Measurements from ENCODE around the gene MISP3. TPM values are rescaled to one million over a fixed set of nuclear protein-coding genes. Genes with fewer than 3 reads are reported as not detected.

The MISP3 gene
- polyA plus RNA-seq, 2 of the 4 experiments (the other 2 are of a cell fraction) = 1.9 to 2.3 TPM

GRCh38 chr19:14030997-14031718 lies 41.4 kb upstream of the MISP3 start:
- CTCF ChIA-PET = interaction anchor here (0.7 to 4.3 kb wide), 16 partner anchors 9 to 150 kb away, joined by 3 to 22 read pairs (median 6); partner anchors contain the start of gene MISP3
- ATAC-seq = peak in 1 of 2 experiments; percentile 28; a peak in 2 of 6 replicates
- 53% methylated on average over 8 of the region's 20 CpGs for WGBS (ENCODE audit: missing lambda C conversion rate)
- H3K4me3 ChIP-seq = peak overlapping the region; percentile 69
- H3K27ac ChIP-seq = peak overlapping the region; percentile 88
- FAIRE-seq = no peak
- peaks cover 4% of the 10 kb centered on the region; the same call in 1 of the 3 replicates for H3K4me1 ChIP-seq
- no peak for DNase-seq (ENCODE audit: low read depth in 1 of 2, low spot score in 1 of 2)
- peak overlapping the region; percentile 94 for H3K4me2 ChIP-seq
- TF ChIP-seq KDM5A (IDR thresholded peaks at IDR 0.05) = no peak
- TF ChIP-seq, protein P1, sequence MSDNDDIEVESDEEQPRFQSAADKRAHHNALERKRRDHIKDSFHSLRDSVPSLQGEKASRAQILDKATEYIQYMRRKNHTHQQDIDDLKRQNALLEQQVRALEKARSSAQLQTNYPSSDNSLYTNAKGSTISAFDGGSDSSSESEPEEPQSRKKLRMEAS (IDR thresholded peaks at IDR 0.05) = no peak
- no peak for TF ChIP-seq PHF8 (IDR thresholded peaks at IDR 0.05; ENCODE audit: borderline replicate concordance, low read depth)
- no peak for TF ChIP-seq JUNB (IDR thresholded peaks at IDR 0.05)
- TF ChIP-seq ZSCAN20 (CRISPR knock-in tag; IDR thresholded peaks at IDR 0.05) = no peak
- no peak for TF ChIP-seq EP300 (IDR thresholded peaks at IDR 0.05)
- no peak for TF ChIP-seq RFX5 (IDR thresholded peaks at IDR 0.05)
- TF ChIP-seq RCOR1 (IDR thresholded peaks at IDR 0.05; ENCODE audit: low read depth, low read length) = no peak
- TF ChIP-seq MYC (IDR thresholded peaks at IDR 0.05; ENCODE audit: borderline replicate concordance, low read length) = no peak
- TF ChIP-seq CBX8 (IDR thresholded peaks at IDR 0.05) = no peak
- no peak for TF ChIP-seq RARB (CRISPR knock-in tag; IDR thresholded peaks at IDR 0.05)
- no peak for TF ChIP-seq POLR2AphosphoS2 (conservative IDR thresholded peaks at IDR 0.05; ENCODE audit: low read length)
- no peak for TF ChIP-seq CHD2 (IDR thresholded peaks at IDR 0.05; ENCODE audit: low read length, partially characterized antibody)
- TF ChIP-seq, protein P2, sequence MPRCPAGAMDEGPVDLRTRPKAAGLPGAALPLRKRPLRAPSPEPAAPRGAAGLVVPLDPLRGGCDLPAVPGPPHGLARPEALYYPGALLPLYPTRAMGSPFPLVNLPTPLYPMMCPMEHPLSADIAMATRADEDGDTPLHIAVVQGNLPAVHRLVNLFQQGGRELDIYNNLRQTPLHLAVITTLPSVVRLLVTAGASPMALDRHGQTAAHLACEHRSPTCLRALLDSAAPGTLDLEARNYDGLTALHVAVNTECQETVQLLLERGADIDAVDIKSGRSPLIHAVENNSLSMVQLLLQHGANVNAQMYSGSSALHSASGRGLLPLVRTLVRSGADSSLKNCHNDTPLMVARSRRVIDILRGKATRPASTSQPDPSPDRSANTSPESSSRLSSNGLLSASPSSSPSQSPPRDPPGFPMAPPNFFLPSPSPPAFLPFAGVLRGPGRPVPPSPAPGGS (IDR thresholded peaks at IDR 0.05) = no peak
- no peak for TF ChIP-seq CTCF (IDR thresholded peaks at IDR 0.05)
- no peak for TF ChIP-seq NFE2L2 (conservative IDR thresholded peaks at IDR 0.05; ENCODE audit: low read length)
- TF ChIP-seq ESRRA (IDR thresholded peaks at IDR 0.05; ENCODE audit: borderline replicate concordance, low read length) = no peak
- TF ChIP-seq NPAS2 (CRISPR knock-in tag; IDR thresholded peaks at IDR 0.05; ENCODE audit: borderline replicate concordance) = no peak
- TF ChIP-seq PBX3 (IDR thresholded peaks at IDR 0.05) = no peak
- H3K9me3 ChIP-seq = no peaks in the 10 kb centered on the region
- POLR2A ChIA-PET = interaction anchor here (0.6 to 1.7 kb wide), 6 partner anchors 9 to 1010 kb away, joined by 3 to 6 read pairs (median 4); partner anchors contain the start of gene RFX1

- peak within 1 kb of the TSS; percentile 88 for H3K27ac ChIP-seq
- peak within 1 kb of the TSS; percentile 94 for H3K4me2 ChIP-seq
- no peaks in the 10 kb centered on the region for H3K9me3 ChIP-seq
- DNase-seq (ENCODE audit: low read depth in 1 of 2, low spot score in 1 of 2) (peak; percentile 59 to 68), ATAC-seq (peak; percentile 89 to 90), FAIRE-seq (no peak)
- peak within 1 kb of the TSS; percentile 69 for H3K4me3 ChIP-seq
- WGBS (ENCODE audit: missing lambda C conversion rate) = 0% methylated on average over 4 of the region's 63 CpGs
- ChIA-PET CTCF (interaction anchor here (0.7 to 4.3 kb wide), 17 partner anchors 9 to 151 kb away, joined by 3 to 22 read pairs (median 5); partner anchors contain the start of gene MISP3), POLR2A (interaction anchor here (0.6 to 1.7 kb wide), 6 partner anchors 9 to 1009 kb away, joined by 3 to 6 read pairs (median 4); partner anchors contain the start of gene RFX1)
- H3K4me1 ChIP-seq = peaks cover 4% of the 10 kb centered on the region; the same call in 1 of the 3 replicates
- TF ChIP-seq, protein P1 (IDR thresholded peaks at IDR 0.05) = peak; percentile 66
- peak; percentile 44; the same call in 1 of the 2 replicates for TF ChIP-seq PHF8 (IDR thresholded peaks at IDR 0.05; ENCODE audit: borderline replicate concordance, low read depth)
- no peak for TF ChIP-seq HOXA7 (CRISPR knock-in tag; IDR thresholded peaks at IDR 0.05)
- TF ChIP-seq HOXB13 (CRISPR knock-in tag; IDR thresholded peaks at IDR 0.05; ENCODE audit: low read depth) = no peak
- peak in 1 of 2 experiments; percentile 29; a peak in 2 of 4 replicates for TF ChIP-seq CEBPB (IDR thresholded peaks at IDR 0.05)
- peak; percentile 45 for TF ChIP-seq SMC3 (IDR thresholded peaks at IDR 0.05)
- TF ChIP-seq JUN (IDR thresholded peaks at IDR 0.05) = 0 out of 5 replicates have a peak, but pooled peaks of 1 of the 2 experiments have one; percentile 20
- no peak for TF ChIP-seq ZC3H11A (IDR thresholded peaks at IDR 0.05)
- TF ChIP-seq RAD21 (conservative IDR thresholded peaks at IDR 0.05 in 1 of 2, IDR thresholded peaks at IDR 0.05 in 1 of 2) = peak; percentile 39 to 43; a peak in 4 of 5 replicates
- TF ChIP-seq, protein P3, sequence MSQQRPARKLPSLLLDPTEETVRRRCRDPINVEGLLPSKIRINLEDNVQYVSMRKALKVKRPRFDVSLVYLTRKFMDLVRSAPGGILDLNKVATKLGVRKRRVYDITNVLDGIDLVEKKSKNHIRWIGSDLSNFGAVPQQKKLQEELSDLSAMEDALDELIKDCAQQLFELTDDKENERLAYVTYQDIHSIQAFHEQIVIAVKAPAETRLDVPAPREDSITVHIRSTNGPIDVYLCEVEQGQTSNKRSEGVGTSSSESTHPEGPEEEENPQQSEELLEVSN (IDR thresholded peaks at IDR 0.05; ENCODE audit: borderline replicate concordance, low read depth) = peak; percentile 70; the same call in 1 of the 2 replicates
- TF ChIP-seq CTCF (IDR thresholded peaks at IDR 0.05) = peak; percentile 46; the same call in 2 of the 3 replicates
These were observed 40.7 kb upstream of the MISP3 start, which contains the start of gene IL27RA for GRCh38 chr19:14031719-14032480. Gene IL27RA (plus strand): TSS chr19:14031762. CDS start chr19:14031873, 111 bp downstream.
